ENCODE measurements around the gene ATP8B4. TPM values are rescaled to one million over a fixed set of nuclear protein-coding genes. Genes with fewer than 3 reads are reported as not detected.
"Not testable (repeated sequence)": the region's sequence is repeated elsewhere in the genome, so short reads cannot be mapped to it uniquely, and the experiment has no call there.

Gene ATP8B4
- total RNA-seq, 4 donors from 2014 or later = 2.0 to 9.8 (median 9.2) TPM

GRCh38 chr15:50164458-50164857 lies 45.4 kb upstream of the ATP8B4 start:
- Histone ChIP-seq H3K4me1 (no peaks in the 10 kb centered on the region), H3K27ac (no peak overlapping the region), H3K27me3 (no peaks in the 10 kb centered on the region), H3K36me3 (no peaks in the 10 kb centered on the region), H3K4me3 (no peak overlapping the region), H3K9me3 (no peaks in the 10 kb centered on the region)
- no peak for ATAC-seq
- TF ChIP-seq EP300 (IDR thresholded peaks at IDR 0.05) = no peak
- no peak for TF ChIP-seq POLR2A (IDR thresholded peaks at IDR 0.05)
- TF ChIP-seq CTCF (IDR thresholded peaks at IDR 0.05) = no peak
- TF ChIP-seq POLR2AphosphoS5 (IDR thresholded peaks at IDR 0.05) = no peak
- WGBS, 2 donors (ENCODE audit: low coverage in 1 of 2) = 83 to 86% methylated on average over 1 of the region's 1 CpG

- no peaks in the 10 kb centered on the region for H3K4me1 ChIP-seq
- TF ChIP-seq CTCF (IDR thresholded peaks at IDR 0.05) = no peak
- no peak for TF ChIP-seq POLR2AphosphoS5 (IDR thresholded peaks at IDR 0.05)
- TF ChIP-seq POLR2A (IDR thresholded peaks at IDR 0.05) = no peak
- TF ChIP-seq EP300 (IDR thresholded peaks at IDR 0.05) = no peak
- no peaks in the 10 kb centered on the region for H3K9me3 ChIP-seq
- H3K27ac ChIP-seq = no peak overlapping the region
- no peak overlapping the region for H3K4me3 ChIP-seq
- ATAC-seq = no peak
- no peaks in the 10 kb centered on the region for H3K36me3 ChIP-seq
- no peaks in the 10 kb centered on the region for H3K27me3 ChIP-seq
- WGBS, 2 donors (ENCODE audit: low coverage in 1 of 2) = 56 to 60% methylated on average over 1 to 2 of the region's 2 CpGs
Measured at GRCh38 chr15:50163719-50164410, 44.8 kb upstream of the ATP8B4 start.

- no peak overlapping the region for H3K4me3 ChIP-seq
- WGBS, 2 donors (ENCODE audit: low coverage in 1 of 2) = 83 to 100% methylated on average over 1 to 2 of the region's 2 CpGs
- no peaks in the 10 kb centered on the region for H3K4me1 ChIP-seq
- H3K27ac ChIP-seq = no peak overlapping the region
- TF ChIP-seq CTCF (IDR thresholded peaks at IDR 0.05) (no peak), EP300 (IDR thresholded peaks at IDR 0.05) (no peak), POLR2AphosphoS5 (IDR thresholded peaks at IDR 0.05) (no peak)
- no peaks in the 10 kb centered on the region for H3K36me3 ChIP-seq
- no peaks in the 10 kb centered on the region for H3K27me3 ChIP-seq
- no peak for ATAC-seq
- H3K9me3 ChIP-seq = no peaks in the 10 kb centered on the region
Measured at GRCh38 chr15:50162969-50163718, 44.1 kb upstream of the ATP8B4 start.

- H3K27me3 ChIP-seq, H3K4me3 ChIP-seq, H3K4me1 ChIP-seq, H3K36me3 ChIP-seq, ATAC-seq, H3K27ac ChIP-seq: not testable (repeated sequence)
- no CpG with 5 or more reads among the region's 28 CpGs for WGBS, 2 donors (ENCODE audit: low coverage in 1 of 2)
- peaks cover 0 to 11% (median 0%) of the 10 kb centered on the region in 3 donors for H3K9me3 ChIP-seq
Measured at GRCh38 chr15:50158236-50158635, 39.2 kb upstream of the ATP8B4 start.

GRCh38 chr15:50151476-50151875 lies 32.4 kb upstream of the ATP8B4 start:
- peaks cover 0 to 11% (median 0%) of the 10 kb centered on the region in 3 donors for H3K9me3 ChIP-seq
- TF ChIP-seq POLR2A (IDR thresholded peaks at IDR 0.05) (no peak), CTCF (IDR thresholded peaks at IDR 0.05) (no peak), POLR2AphosphoS5 (IDR thresholded peaks at IDR 0.05) (no peak), EP300 (IDR thresholded peaks at IDR 0.05) (no peak)
- WGBS, 2 donors (ENCODE audit: low coverage in 1 of 2) = 89 to 100% methylated on average over 1 to 2 of the region's 2 CpGs
- no peak for ATAC-seq
- H3K27me3 ChIP-seq = no peaks in the 10 kb centered on the region
- H3K27ac ChIP-seq = no peak overlapping the region
- H3K4me3 ChIP-seq = no peak overlapping the region
- H3K4me1 ChIP-seq = no peaks in the 10 kb centered on the region
- no peaks in the 10 kb centered on the region for H3K36me3 ChIP-seq
